ENCODE results near the gene CFAP91.

CFAP91 gene

DNA sequence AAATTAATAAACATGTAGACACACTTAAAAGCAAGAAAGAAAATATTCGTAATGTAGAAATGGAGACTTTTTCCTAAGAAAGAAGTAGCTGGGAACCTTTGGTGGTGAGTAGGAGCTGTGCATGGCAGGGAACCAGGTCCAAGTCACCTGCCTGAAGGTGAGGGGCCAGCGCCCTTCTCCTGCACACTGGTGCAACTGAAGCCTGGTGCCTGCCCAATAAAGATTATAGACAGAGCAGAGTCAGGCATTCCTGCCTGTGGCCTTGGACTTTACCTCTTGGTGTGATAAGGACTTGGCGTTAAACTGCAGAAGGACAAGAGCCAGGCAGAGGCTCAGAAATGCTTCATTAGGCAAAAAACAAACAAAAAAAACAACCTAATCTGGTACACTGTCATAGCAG is 14.2 kb downstream of the CFAP91 start:
- no peaks in the 10 kb centered on the region for H3K4me1 ChIP-seq (ENCODE audit: control insufficient read depth, insufficient read depth, low read length)
- no CpG with 5 or more reads among the region's 3 CpGs for WGBS (ENCODE audit: insufficient coverage, insufficient read length)
- no peak for DNase-seq (ENCODE audit: low read depth, low spot score)
- no peaks in the 10 kb centered on the region for H3K27me3 ChIP-seq (ENCODE audit: control insufficient read depth, insufficient read depth, low read length)
- H3K36me3 ChIP-seq (ENCODE audit: control insufficient read depth, insufficient read depth, low read length), result no peaks in the 10 kb centered on the region
- H3K4me3 ChIP-seq (ENCODE audit: low read length), result no peak overlapping the region
- H3K9me3 ChIP-seq (ENCODE audit: control insufficient read depth, insufficient read depth, low read length), result no peaks in the 10 kb centered on the region
- H3K27ac ChIP-seq (ENCODE audit: low read length), result no peak overlapping the region

DNA sequence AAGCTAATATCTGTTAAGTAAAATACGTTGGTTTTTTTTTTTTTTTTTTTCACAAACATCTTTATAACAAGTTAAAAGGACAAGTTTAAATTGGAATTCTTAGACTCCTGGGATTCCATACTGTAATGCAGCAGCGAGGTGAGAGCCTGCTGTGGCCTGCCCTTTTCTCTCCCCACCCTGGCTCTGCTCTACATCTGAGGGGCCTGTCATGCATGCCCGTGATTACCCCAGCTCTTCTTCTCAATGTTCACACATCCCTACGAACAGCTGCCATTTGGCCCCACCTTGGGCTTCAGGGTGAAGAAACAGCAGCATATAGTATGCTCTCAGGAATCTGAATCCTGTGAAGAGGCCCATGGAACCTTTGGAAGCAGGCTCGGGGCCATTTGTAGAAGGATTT is 14.7 kb downstream of the CFAP91 start:
- Histone ChIP-seq H3K27me3 (ENCODE audit: control insufficient read depth, insufficient read depth, low read length) (no peaks in the 10 kb centered on the region), H3K4me1 (ENCODE audit: control insufficient read depth, insufficient read depth, low read length) (no peaks in the 10 kb centered on the region), H3K9me3 (ENCODE audit: control insufficient read depth, insufficient read depth, low read length) (no peaks in the 10 kb centered on the region), H3K36me3 (ENCODE audit: control insufficient read depth, insufficient read depth, low read length) (no peaks in the 10 kb centered on the region), H3K27ac (ENCODE audit: low read length) (no peak overlapping the region), H3K4me3 (ENCODE audit: low read length) (no peak overlapping the region)
- WGBS (ENCODE audit: insufficient coverage, insufficient read length), result no CpG with 5 or more reads among the region's 5 CpGs
- no peak for DNase-seq (ENCODE audit: low read depth, low spot score)

DNA sequence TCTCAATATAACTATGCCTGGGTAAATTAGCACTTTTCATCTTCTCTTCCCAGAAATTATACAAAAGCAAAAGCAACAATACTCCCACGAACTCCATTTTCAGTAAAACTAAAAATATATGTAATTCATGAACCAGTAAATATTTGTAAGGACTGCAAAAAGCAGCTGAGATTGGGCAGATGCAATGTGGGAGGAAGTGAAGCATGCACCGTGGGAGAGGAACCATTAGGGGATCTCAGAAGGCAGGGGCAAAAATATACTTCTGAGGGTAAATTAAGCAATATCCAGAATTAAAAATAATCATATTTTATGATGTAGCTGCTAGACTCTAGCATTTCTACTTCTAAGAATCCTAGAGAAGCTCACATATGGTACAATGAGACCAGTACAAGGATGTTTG is 20.2 kb downstream of the CFAP91 start:
- Histone ChIP-seq H3K27ac (ENCODE audit: low read length) (no peak overlapping the region), H3K27me3 (ENCODE audit: control insufficient read depth, insufficient read depth, low read length) (no peaks in the 10 kb centered on the region), H3K36me3 (ENCODE audit: control insufficient read depth, insufficient read depth, low read length) (no peaks in the 10 kb centered on the region), H3K4me1 (ENCODE audit: control insufficient read depth, insufficient read depth, low read length) (no peaks in the 10 kb centered on the region), H3K9me3 (ENCODE audit: control insufficient read depth, insufficient read depth, low read length) (no peaks in the 10 kb centered on the region), H3K4me3 (ENCODE audit: low read length) (no peak overlapping the region)
- no peak for DNase-seq (ENCODE audit: low read depth, low spot score)
- no CpG with 5 or more reads among the region's 2 CpGs for WGBS (ENCODE audit: insufficient coverage, insufficient read length)

DNA sequence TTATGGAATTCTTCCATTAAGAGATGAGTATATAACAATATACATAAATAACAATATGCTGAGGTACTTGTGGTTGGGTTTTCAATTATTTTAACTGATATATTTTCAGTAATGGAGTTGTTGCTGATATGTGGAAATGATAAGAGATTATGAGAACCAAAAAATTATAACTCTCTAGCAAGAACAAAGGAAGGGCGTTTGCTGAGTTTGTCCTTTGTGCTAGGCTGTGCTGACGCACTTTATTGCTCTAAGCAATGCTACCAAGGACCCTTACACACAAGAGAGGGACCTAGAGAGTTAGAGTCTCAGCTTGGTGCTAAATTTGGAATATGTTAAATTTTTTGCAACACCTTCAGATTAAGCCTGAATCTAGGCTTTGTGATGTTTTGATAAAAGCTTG is 24.1 kb downstream of the CFAP91 start:
- Histone ChIP-seq H3K4me1 (ENCODE audit: control insufficient read depth, insufficient read depth, low read length) (no peaks in the 10 kb centered on the region), H3K36me3 (ENCODE audit: control insufficient read depth, insufficient read depth, low read length) (no peaks in the 10 kb centered on the region), H3K4me3 (ENCODE audit: low read length) (no peak overlapping the region), H3K27me3 (ENCODE audit: control insufficient read depth, insufficient read depth, low read length) (no peaks in the 10 kb centered on the region), H3K27ac (ENCODE audit: low read length) (no peak overlapping the region), H3K9me3 (ENCODE audit: control insufficient read depth, insufficient read depth, low read length) (no peaks in the 10 kb centered on the region)
- no peak for DNase-seq (ENCODE audit: low read depth, low spot score)
- WGBS (ENCODE audit: insufficient coverage, insufficient read length), result no CpG with 5 or more reads among the region's 2 CpGs

DNA sequence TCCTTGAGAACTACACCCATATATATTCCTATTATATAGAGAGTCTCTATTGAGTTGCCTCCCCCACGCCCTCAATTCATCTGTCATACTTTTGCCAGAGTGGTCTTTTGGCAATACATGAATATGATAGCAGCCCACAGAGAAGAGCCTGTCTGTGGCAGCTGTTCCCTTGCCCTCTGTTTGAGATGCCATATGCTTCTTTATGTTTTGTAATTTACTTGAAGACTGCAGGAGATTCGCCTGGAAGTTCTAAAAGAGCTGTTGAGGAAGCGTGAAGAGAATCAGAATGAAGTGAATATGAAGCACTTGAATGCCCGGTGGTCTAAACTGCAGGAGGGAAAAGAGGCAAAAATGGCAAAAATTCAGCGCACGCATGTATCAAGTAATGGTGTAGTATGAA is 27.2 kb downstream of the CFAP91 start:
- H3K36me3 ChIP-seq (ENCODE audit: control insufficient read depth, insufficient read depth, low read length), result no peaks in the 10 kb centered on the region
- no peaks in the 10 kb centered on the region for H3K9me3 ChIP-seq (ENCODE audit: control insufficient read depth, insufficient read depth, low read length)
- H3K4me3 ChIP-seq (ENCODE audit: low read length), result no peak overlapping the region
- H3K27ac ChIP-seq (ENCODE audit: low read length), result no peak overlapping the region
- H3K4me1 ChIP-seq (ENCODE audit: control insufficient read depth, insufficient read depth, low read length), result no peaks in the 10 kb centered on the region
- H3K27me3 ChIP-seq (ENCODE audit: control insufficient read depth, insufficient read depth, low read length), result no peaks in the 10 kb centered on the region
- WGBS (ENCODE audit: insufficient coverage, insufficient read length), result no CpG with 5 or more reads among the region's 6 CpGs
- DNase-seq (ENCODE audit: low read depth, low spot score), result no peak

DNA sequence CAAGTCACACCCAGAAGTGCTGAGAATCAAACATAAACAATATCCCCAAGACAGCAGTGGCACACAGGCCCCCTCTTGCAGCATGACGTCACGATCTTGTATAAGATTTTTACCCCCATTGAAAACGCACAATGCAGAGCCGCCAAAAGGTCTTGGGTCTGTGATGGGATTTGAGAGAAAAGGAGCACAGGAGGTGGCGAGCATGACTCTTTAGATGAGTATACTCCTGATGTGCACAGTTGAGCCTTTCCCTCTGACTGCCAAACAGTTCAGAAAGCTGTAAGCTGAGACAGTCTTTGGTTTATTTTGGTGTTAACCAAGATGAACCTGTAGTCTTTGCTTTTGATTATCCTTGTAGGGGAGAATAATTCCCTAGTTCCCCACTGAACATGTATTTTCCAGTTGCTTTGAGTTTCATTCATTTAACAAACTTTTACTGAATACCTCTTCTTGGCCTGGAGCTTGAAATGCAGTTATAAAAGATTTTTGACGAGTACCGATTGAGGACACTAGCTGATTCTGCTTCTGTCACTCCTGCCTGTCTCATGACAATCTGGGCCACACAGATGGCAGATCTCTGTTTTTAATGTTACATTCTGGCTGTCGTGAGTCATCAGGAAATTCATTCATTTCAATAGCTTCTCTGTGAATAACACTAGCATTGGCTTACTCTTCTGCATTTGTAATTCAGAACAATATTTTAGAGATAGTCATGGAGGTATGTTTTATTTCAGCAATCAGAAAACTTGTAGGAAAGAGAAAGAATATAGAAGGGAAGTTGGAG is 28.9 kb downstream of the CFAP91 start:
- Histone ChIP-seq H3K36me3 (ENCODE audit: control insufficient read depth, insufficient read depth, low read length) (no peaks in the 10 kb centered on the region), H3K4me1 (ENCODE audit: control insufficient read depth, insufficient read depth, low read length) (no peaks in the 10 kb centered on the region), H3K9me3 (ENCODE audit: control insufficient read depth, insufficient read depth, low read length) (no peaks in the 10 kb centered on the region), H3K4me3 (ENCODE audit: low read length) (no peak overlapping the region), H3K27ac (ENCODE audit: low read length) (no peak overlapping the region), H3K27me3 (ENCODE audit: control insufficient read depth, insufficient read depth, low read length) (no peaks in the 10 kb centered on the region)
- DNase-seq (ENCODE audit: low read depth, low spot score), result no peak
- no CpG with 5 or more reads among the region's 8 CpGs for WGBS (ENCODE audit: insufficient coverage, insufficient read length)

DNA sequence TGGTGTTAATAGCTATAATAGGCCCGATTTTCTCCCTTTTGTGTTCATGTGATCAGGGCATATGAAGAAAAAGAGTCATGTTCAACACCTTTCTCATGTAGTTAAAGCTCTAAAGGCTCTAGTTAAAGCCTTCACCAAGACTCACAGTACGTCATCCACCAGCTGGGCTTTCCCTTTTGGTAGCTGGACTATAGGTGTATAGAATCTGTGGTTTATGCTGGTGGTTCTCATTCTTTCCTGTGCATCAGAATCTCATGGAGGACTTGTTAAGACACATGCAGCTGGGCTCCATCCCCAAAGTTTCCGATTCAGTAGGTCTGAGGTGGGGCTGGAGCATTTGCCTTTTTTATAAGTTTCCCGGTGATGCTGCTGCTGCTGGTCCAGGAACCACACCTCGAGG is 31.0 kb downstream of the CFAP91 start:
- no peak for DNase-seq (ENCODE audit: low read depth, low spot score)
- no peak overlapping the region for H3K27ac ChIP-seq (ENCODE audit: low read length)
- no peak overlapping the region for H3K4me3 ChIP-seq (ENCODE audit: low read length)
- H3K36me3 ChIP-seq (ENCODE audit: control insufficient read depth, insufficient read depth, low read length), result no peaks in the 10 kb centered on the region
- no peaks in the 10 kb centered on the region for H3K27me3 ChIP-seq (ENCODE audit: control insufficient read depth, insufficient read depth, low read length)
- no CpG with 5 or more reads among the region's 5 CpGs for WGBS (ENCODE audit: insufficient coverage, insufficient read length)
- H3K4me1 ChIP-seq (ENCODE audit: control insufficient read depth, insufficient read depth, low read length), result no peaks in the 10 kb centered on the region
- no peaks in the 10 kb centered on the region for H3K9me3 ChIP-seq (ENCODE audit: control insufficient read depth, insufficient read depth, low read length)

DNA sequence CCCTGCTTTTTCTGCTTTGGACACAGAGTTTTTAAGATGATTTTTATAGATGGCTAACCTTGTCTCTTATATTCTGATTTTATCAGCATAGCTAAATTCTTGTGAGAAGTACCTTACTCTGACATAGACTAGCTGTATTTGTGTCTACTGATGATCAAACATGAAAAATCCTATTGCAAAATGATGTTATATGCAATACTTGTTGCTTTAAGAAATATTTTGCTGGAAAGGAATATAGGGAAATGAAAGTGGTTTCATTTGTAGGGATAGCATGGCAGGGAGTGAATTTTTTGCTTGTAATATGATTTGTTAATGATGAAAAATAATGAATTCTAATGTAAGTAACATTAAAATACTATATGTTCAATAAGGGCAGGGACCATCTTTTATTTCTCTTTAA is 35.9 kb downstream of the CFAP91 start:
- no peaks in the 10 kb centered on the region for H3K4me1 ChIP-seq (ENCODE audit: control insufficient read depth, insufficient read depth, low read length)
- DNase-seq (ENCODE audit: low read depth, low spot score), result no peak
- no peaks in the 10 kb centered on the region for H3K36me3 ChIP-seq (ENCODE audit: control insufficient read depth, insufficient read depth, low read length)
- H3K27me3 ChIP-seq (ENCODE audit: control insufficient read depth, insufficient read depth, low read length), result no peaks in the 10 kb centered on the region
- no peak overlapping the region for H3K4me3 ChIP-seq (ENCODE audit: low read length)
- no peak overlapping the region for H3K27ac ChIP-seq (ENCODE audit: low read length)
- no peaks in the 10 kb centered on the region for H3K9me3 ChIP-seq (ENCODE audit: control insufficient read depth, insufficient read depth, low read length)

DNA sequence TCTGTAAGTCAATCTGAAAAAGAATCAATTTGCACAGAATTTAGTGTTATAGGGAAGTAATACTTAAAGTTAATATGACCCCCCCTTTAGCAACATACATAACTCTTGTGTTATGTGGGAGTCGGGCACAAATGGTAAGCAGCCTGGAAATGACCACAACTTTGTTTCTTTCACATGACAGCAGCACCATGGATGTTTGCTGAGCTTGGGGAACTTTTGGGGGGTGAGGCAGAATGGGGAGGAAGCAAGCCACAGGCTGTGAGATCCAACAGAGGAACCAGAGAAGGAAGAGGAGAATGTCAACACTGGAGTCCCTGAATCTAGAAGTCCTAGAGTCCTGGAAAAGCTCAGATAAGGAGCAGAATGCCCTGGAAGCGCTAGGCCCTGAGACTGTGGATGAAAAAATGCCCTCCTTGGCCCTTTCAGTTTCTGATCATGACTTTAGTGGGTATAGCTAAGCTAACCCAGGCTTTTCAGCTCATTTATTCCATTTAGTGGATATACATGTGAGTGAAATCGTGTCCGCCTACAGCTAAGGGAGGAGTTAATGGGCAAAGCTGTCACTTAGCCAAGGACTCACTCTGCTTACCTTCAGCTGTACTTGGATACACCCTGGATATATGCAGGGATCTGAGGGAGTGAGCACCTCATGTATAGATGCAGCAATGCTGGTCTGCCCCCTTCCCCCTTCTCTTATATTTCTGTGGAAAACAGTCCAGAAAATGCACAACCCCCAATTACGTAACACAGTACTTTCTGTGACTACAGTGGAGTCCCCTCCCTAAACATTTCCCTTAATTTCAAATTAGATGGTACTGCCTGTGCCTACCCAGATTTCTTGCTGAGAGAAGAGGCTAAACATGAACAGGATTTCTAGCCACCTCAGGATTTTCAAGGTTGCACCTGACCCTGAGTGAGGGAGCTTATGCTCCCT is 39.1 kb downstream of the CFAP91 start:
- H3K4me3 ChIP-seq (ENCODE audit: low read length), result no peak overlapping the region
- WGBS (ENCODE audit: insufficient coverage, insufficient read length), result no CpG with 5 or more reads among the region's 5 CpGs
- H3K4me1 ChIP-seq (ENCODE audit: control insufficient read depth, insufficient read depth, low read length), result no peaks in the 10 kb centered on the region
- H3K27ac ChIP-seq (ENCODE audit: low read length), result no peak overlapping the region
- H3K27me3 ChIP-seq (ENCODE audit: control insufficient read depth, insufficient read depth, low read length), result no peaks in the 10 kb centered on the region
- no peaks in the 10 kb centered on the region for H3K36me3 ChIP-seq (ENCODE audit: control insufficient read depth, insufficient read depth, low read length)
- DNase-seq (ENCODE audit: low read depth, low spot score), result no peak
- H3K9me3 ChIP-seq (ENCODE audit: control insufficient read depth, insufficient read depth, low read length), result no peaks in the 10 kb centered on the region

DNA sequence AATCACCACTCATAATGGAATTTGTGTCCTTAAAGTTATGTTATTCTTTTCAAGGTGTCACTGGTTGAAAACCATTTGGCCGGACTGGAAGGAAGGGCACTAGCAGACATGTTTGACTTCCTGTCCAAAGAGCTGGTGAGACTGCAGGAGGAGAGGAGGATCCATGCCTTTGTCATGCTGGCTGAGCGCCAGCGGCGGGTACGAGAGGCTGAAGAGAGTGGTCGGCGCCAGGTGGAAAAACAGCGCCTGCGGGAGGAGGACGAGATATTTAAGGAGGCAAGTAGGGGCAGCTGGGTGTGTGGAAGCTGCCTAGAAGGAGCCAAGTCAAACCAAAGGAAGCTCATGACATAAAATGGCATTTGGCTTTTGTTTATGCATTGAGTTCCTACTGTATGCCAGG is 41.1 kb downstream of the CFAP91 start:
- no CpG with 5 or more reads among the region's 10 CpGs for WGBS (ENCODE audit: insufficient coverage, insufficient read length)
- no peaks in the 10 kb centered on the region for H3K4me1 ChIP-seq (ENCODE audit: control insufficient read depth, insufficient read depth, low read length)
- H3K36me3 ChIP-seq (ENCODE audit: control insufficient read depth, insufficient read depth, low read length), result no peaks in the 10 kb centered on the region
- DNase-seq (ENCODE audit: low read depth, low spot score), result no peak
- H3K9me3 ChIP-seq (ENCODE audit: control insufficient read depth, insufficient read depth, low read length), result no peaks in the 10 kb centered on the region
- H3K27me3 ChIP-seq (ENCODE audit: control insufficient read depth, insufficient read depth, low read length), result no peaks in the 10 kb centered on the region
- H3K4me3 ChIP-seq (ENCODE audit: low read length), result no peak overlapping the region
- no peak overlapping the region for H3K27ac ChIP-seq (ENCODE audit: low read length)

Measured in iPS DF 6.9 (cell line).